ENCODE data around the gene ATP6V0B. TPM values are rescaled to one million over a fixed set of nuclear protein-coding genes. Genes with fewer than 3 reads are reported as not detected.

Gene ATP6V0B
- total and polyA plus RNA-seq, 2 experiments from 2014 or later = 112 to 142 TPM

DNA sequence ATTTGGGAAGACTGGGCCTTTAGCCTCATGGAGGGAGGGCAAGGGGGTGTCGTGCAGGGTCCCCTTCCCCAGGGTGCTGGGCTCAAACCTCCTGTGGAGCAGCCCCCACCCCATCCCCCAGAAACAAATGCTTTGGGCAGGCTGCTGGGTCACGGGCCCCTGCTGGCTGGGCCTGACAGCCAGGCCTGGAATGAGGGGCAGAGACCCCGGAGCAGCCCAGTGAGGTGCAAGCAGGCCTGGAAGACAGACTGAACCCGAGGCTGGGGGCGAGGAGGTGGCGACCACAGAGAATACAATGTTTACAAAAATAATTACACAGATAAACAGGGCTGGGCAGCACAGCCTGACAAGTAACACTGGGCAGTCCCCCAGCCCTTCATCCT, 22.0 kb downstream of the ATP6V0B start:
- Mint-ChIP-seq H3K27ac (no peak overlapping the region), H3K4me3 (no peak overlapping the region), H3K4me1 (peaks cover 29% of the 10 kb centered on the region), H3K9me3 (no peaks in the 10 kb centered on the region), H3K27me3 (ENCODE audit: insufficient read depth, low read depth, poor library complexity) (peaks cover 36% of the 10 kb centered on the region), H3K36me3 (ENCODE audit: low read depth) (peaks cover 35% of the 10 kb centered on the region)
- Histone ChIP-seq H3K4me2 (no peak overlapping the region), H3K36me3 (ENCODE audit: insufficient read depth) (0 out of 2 replicates have a peak, but pooled peaks cover 3% of the 10 kb centered on the region), H3K27ac (ENCODE audit: low read depth) (no peak overlapping the region), H2AFZ (no peak overlapping the region), H4K20me1 (replicated peaks; ENCODE audit: insufficient read depth) (no peaks in the 10 kb centered on the region; the same call in 1 of the 2 replicates), H3K79me2 (replicated peaks; ENCODE audit: insufficient read depth) (no peaks in the 10 kb centered on the region), H3K4me1 (ENCODE audit: insufficient read depth) (peaks cover 10% of the 10 kb centered on the region), H3K9me2 (ENCODE audit: insufficient read depth) (no peaks in the 10 kb centered on the region), H3F3A (replicated peaks; ENCODE audit: low read depth) (peaks cover 9% of the 10 kb centered on the region), H3K27me3 (ENCODE audit: insufficient read depth) (peaks cover 6% of the 10 kb centered on the region; the same call in 1 of the 2 replicates), H3K4me3 (no peak overlapping the region)
- DNase-seq (ENCODE audit: low spot score) = no peak
- TF ChIP-seq CREB1 (CRISPR knock-in tag; IDR thresholded peaks at IDR 0.05; ENCODE audit: low read depth) (no peak), JUNB (IDR thresholded peaks at IDR 0.05; ENCODE audit: unreplicated experiment) (no peak), ZNF114 (CRISPR knock-in tag; IDR thresholded peaks at IDR 0.05) (no peak), STAT1 (IDR thresholded peaks at IDR 0.05; ENCODE audit: unreplicated experiment) (no peak), EZH2 (IDR thresholded peaks at IDR 0.05; ENCODE audit: low read depth, unreplicated experiment) (no peak), EZH2phosphoT487 (IDR thresholded peaks at IDR 0.05; ENCODE audit: unreplicated experiment) (no peak), NANOG (IDR thresholded peaks at IDR 0.05; ENCODE audit: borderline replicate concordance) (no peak), POLR2AphosphoS5 (IDR thresholded peaks at IDR 0.05; ENCODE audit: low read depth) (no peak), ZNF331 (CRISPR knock-in tag; IDR thresholded peaks at IDR 0.05; ENCODE audit: low read depth) (no peak)
- TF ChIP-seq, protein P1, sequence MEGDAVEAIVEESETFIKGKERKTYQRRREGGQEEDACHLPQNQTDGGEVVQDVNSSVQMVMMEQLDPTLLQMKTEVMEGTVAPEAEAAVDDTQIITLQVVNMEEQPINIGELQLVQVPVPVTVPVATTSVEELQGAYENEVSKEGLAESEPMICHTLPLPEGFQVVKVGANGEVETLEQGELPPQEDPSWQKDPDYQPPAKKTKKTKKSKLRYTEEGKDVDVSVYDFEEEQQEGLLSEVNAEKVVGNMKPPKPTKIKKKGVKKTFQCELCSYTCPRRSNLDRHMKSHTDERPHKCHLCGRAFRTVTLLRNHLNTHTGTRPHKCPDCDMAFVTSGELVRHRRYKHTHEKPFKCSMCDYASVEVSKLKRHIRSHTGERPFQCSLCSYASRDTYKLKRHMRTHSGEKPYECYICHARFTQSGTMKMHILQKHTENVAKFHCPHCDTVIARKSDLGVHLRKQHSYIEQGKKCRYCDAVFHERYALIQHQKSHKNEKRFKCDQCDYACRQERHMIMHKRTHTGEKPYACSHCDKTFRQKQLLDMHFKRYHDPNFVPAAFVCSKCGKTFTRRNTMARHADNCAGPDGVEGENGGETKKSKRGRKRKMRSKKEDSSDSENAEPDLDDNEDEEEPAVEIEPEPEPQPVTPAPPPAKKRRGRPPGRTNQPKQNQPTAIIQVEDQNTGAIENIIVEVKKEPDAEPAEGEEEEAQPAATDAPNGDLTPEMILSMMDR (conservative IDR thresholded peaks at IDR 0.05; ENCODE audit: low read depth in 2 of 2) = no peak
- TF ChIP-seq, protein P2, sequence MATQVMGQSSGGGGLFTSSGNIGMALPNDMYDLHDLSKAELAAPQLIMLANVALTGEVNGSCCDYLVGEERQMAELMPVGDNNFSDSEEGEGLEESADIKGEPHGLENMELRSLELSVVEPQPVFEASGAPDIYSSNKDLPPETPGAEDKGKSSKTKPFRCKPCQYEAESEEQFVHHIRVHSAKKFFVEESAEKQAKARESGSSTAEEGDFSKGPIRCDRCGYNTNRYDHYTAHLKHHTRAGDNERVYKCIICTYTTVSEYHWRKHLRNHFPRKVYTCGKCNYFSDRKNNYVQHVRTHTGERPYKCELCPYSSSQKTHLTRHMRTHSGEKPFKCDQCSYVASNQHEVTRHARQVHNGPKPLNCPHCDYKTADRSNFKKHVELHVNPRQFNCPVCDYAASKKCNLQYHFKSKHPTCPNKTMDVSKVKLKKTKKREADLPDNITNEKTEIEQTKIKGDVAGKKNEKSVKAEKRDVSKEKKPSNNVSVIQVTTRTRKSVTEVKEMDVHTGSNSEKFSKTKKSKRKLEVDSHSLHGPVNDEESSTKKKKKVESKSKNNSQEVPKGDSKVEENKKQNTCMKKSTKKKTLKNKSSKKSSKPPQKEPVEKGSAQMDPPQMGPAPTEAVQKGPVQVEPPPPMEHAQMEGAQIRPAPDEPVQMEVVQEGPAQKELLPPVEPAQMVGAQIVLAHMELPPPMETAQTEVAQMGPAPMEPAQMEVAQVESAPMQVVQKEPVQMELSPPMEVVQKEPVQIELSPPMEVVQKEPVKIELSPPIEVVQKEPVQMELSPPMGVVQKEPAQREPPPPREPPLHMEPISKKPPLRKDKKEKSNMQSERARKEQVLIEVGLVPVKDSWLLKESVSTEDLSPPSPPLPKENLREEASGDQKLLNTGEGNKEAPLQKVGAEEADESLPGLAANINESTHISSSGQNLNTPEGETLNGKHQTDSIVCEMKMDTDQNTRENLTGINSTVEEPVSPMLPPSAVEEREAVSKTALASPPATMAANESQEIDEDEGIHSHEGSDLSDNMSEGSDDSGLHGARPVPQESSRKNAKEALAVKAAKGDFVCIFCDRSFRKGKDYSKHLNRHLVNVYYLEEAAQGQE (IDR thresholded peaks at IDR 0.05; ENCODE audit: unreplicated experiment) = no peak
- TF ChIP-seq, protein P3, sequence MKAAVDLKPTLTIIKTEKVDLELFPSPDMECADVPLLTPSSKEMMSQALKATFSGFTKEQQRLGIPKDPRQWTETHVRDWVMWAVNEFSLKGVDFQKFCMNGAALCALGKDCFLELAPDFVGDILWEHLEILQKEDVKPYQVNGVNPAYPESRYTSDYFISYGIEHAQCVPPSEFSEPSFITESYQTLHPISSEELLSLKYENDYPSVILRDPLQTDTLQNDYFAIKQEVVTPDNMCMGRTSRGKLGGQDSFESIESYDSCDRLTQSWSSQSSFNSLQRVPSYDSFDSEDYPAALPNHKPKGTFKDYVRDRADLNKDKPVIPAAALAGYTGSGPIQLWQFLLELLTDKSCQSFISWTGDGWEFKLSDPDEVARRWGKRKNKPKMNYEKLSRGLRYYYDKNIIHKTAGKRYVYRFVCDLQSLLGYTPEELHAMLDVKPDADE (IDR thresholded peaks at IDR 0.05) = no peak
- TF ChIP-seq, protein P4, sequence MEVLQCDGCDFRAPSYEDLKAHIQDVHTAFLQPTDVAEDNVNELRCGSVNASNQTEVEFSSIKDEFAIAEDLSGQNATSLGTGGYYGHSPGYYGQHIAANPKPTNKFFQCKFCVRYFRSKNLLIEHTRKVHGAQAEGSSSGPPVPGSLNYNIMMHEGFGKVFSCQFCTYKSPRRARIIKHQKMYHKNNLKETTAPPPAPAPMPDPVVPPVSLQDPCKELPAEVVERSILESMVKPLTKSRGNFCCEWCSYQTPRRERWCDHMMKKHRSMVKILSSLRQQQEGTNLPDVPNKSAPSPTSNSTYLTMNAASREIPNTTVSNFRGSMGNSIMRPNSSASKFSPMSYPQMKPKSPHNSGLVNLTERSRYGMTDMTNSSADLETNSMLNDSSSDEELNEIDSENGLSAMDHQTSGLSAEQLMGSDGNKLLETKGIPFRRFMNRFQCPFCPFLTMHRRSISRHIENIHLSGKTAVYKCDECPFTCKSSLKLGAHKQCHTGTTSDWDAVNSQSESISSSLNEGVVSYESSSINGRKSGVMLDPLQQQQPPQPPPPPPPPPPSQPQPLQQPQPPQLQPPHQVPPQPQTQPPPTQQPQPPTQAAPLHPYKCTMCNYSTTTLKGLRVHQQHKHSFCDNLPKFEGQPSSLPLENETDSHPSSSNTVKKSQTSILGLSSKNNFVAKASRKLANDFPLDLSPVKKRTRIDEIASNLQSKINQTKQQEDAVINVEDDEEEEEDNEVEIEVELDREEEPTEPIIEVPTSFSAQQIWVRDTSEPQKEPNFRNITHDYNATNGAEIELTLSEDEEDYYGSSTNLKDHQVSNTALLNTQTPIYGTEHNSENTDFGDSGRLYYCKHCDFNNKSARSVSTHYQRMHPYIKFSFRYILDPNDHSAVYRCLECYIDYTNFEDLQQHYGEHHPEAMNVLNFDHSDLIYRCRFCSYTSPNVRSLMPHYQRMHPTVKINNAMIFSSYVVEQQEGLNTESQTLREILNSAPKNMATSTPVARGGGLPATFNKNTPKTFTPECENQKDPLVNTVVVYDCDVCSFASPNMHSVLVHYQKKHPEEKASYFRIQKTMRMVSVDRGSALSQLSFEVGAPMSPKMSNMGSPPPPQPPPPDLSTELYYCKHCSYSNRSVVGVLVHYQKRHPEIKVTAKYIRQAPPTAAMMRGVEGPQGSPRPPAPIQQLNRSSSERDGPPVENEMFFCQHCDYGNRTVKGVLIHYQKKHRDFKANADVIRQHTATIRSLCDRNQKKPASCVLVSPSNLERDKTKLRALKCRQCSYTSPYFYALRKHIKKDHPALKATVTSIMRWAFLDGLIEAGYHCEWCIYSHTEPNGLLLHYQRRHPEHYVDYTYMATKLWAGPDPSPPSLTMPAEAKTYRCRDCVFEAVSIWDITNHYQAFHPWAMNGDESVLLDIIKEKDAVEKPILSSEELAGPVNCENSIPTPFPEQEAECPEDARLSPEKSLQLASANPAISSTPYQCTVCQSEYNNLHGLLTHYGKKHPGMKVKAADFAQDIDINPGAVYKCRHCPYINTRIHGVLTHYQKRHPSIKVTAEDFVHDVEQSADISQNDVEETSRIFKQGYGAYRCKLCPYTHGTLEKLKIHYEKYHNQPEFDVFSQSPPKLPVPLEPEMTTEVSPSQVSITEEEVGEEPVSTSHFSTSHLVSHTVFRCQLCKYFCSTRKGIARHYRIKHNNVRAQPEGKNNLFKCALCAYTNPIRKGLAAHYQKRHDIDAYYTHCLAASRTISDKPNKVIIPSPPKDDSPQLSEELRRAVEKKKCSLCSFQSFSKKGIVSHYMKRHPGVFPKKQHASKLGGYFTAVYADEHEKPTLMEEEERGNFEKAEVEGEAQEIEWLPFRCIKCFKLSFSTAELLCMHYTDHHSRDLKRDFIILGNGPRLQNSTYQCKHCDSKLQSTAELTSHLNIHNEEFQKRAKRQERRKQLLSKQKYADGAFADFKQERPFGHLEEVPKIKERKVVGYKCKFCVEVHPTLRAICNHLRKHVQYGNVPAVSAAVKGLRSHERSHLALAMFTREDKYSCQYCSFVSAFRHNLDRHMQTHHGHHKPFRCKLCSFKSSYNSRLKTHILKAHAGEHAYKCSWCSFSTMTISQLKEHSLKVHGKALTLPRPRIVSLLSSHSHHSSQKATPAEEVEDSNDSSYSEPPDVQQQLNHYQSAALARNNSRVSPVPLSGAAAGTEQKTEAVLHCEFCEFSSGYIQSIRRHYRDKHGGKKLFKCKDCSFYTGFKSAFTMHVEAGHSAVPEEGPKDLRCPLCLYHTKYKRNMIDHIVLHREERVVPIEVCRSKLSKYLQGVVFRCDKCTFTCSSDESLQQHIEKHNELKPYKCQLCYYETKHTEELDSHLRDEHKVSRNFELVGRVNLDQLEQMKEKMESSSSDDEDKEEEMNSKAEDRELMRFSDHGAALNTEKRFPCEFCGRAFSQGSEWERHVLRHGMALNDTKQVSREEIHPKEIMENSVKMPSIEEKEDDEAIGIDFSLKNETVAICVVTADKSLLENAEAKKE (CRISPR knock-in tag; IDR thresholded peaks at IDR 0.05) = no peak
- no peak for ATAC-seq
